ENCODE measurements around the gene TRNP1. TPM values are rescaled to one million over a fixed set of nuclear protein-coding genes. Genes with fewer than 3 reads are reported as not detected.
A peak's percentile ranks its signal among the peaks of the same experiment; 100 is the strongest.
"Not testable (repeated sequence)": the region's sequence is repeated elsewhere in the genome, so short reads cannot be mapped to it uniquely, and the experiment has no call there.

Gene TRNP1
- 1 to 10 TPM; 1.4 to 3.4 (median 2.8) TPM for polyA plus RNA-seq (ENCODE audit: insufficient read depth in 1 of 5, insufficient read length in 5 of 5, low replicate concordance in 1 of 5)
- long read RNA-seq, donor 1, partial matches to known transcripts: 0 of 1 reads
- long read RNA-seq, donor 1, other reads (novel, unspliced or antisense): 0 of 1 reads
- long read RNA-seq, donor 2, partial matches to known transcripts: 0 of 1 reads
- long read RNA-seq, donor 2, other reads (novel, unspliced or antisense): 0 of 1 reads
- long read RNA-seq, donor 3, partial matches to known transcripts: 0 of 2 reads
- long read RNA-seq, donor 3, other reads (novel, unspliced or antisense): 0 of 2 reads
- long read RNA-seq, donor 4, partial matches to known transcripts: 0 of 1 reads
- long read RNA-seq, donor 4, other reads (novel, unspliced or antisense): 0 of 1 reads
- long read RNA-seq, donor 5, partial matches to known transcripts: 0 of 2 reads
- long read RNA-seq, donor 5, other reads (novel, unspliced or antisense): 0 of 2 reads
- long read RNA-seq, donor 6, partial matches to known transcripts: 0 of 4 reads
- long read RNA-seq, donor 6, other reads (novel, unspliced or antisense): 0 of 4 reads
- long read RNA-seq, donor 7, partial matches to known transcripts: 0 of 1 reads
- long read RNA-seq, donor 7, other reads (novel, unspliced or antisense): 0 of 1 reads
- long read RNA-seq, donor 8: 0 reads

- no peak for DNase-seq
These were observed at the start of gene TRNP1 for GRCh38 chr1:26993237-26994019. Gene TRNP1, plus strand, starts transcription at chr1:26993692. Its CDS starts 95 bp downstream, at chr1:26993787.

GRCh38 chr1:26945138-26945537, 48.4 kb upstream of the TRNP1 start:
- DNase-seq: no peak

GRCh38 chr1:26945728-26946127, 47.8 kb upstream of the TRNP1 start:
- DNase-seq: no peak

GRCh38 chr1:26946270-26946669, 47.2 kb upstream of the TRNP1 start:
- DNase-seq: no peak

- DNase-seq: not testable (repeated sequence)
These were observed 44.8 kb upstream of the TRNP1 start for GRCh38 chr1:26948725-26949057.

- no peak for DNase-seq
These were observed 44.1 kb upstream of the TRNP1 start for GRCh38 chr1:26949266-26949925.

GRCh38 chr1:26949926-26950319, 43.6 kb upstream of the TRNP1 start:
- DNase-seq: no peak

- no peak for DNase-seq
These were observed 42.9 kb upstream of the TRNP1 start for GRCh38 chr1:26950602-26951001.

- no peak for DNase-seq
These were observed 42.3 kb upstream of the TRNP1 start for GRCh38 chr1:26951216-26951615.

- DNase-seq: no peak
These were observed 41.5 kb upstream of the TRNP1 start for GRCh38 chr1:26951821-26952497.

- DNase-seq: no peak
These were observed 40.1 kb upstream of the TRNP1 start for GRCh38 chr1:26953374-26953773.

GRCh38 chr1:26956321-26956720, 37.2 kb upstream of the TRNP1 start:
- no peak for DNase-seq

- no peak for DNase-seq
These were observed 36.2 kb upstream of the TRNP1 start for GRCh38 chr1:26957306-26957705.

- DNase-seq: no peak
These were observed 34.2 kb upstream of the TRNP1 start for GRCh38 chr1:26959270-26959669.

GRCh38 chr1:26959722-26960624, 33.5 kb upstream of the TRNP1 start, which contains the start of gene KDF1:
Gene KDF1, minus strand, starts transcription at chr1:26960468. Its CDS starts 8,088 bp downstream, at chr1:26952380.
- peak; percentile 61 to 63 for DNase-seq

GRCh38 chr1:26960625-26960966, 32.9 kb upstream of the TRNP1 start:
- DNase-seq: no peak

- no peak for DNase-seq
These were observed 31.7 kb upstream of the TRNP1 start for GRCh38 chr1:26961826-26962225.

- no peak for DNase-seq
These were observed 28.3 kb upstream of the TRNP1 start for GRCh38 chr1:26965213-26965612.

GRCh38 chr1:26965628-26966027, 27.9 kb upstream of the TRNP1 start:
- DNase-seq: no peak

GRCh38 chr1:26970810-26971209, 22.7 kb upstream of the TRNP1 start:
- no peak for DNase-seq

All from right lung (tissue), 10 donors.